ENCODE results near the gene KLHL9.

The KLHL9 gene

GRCh38 chr9:21316860-21317259, 18.3 kb downstream of the KLHL9 start:
- DNase-seq: no peak

GRCh38 chr9:21316032-21316842, 19.0 kb downstream of the KLHL9 start:
- DNase-seq: no peak

DNA sequence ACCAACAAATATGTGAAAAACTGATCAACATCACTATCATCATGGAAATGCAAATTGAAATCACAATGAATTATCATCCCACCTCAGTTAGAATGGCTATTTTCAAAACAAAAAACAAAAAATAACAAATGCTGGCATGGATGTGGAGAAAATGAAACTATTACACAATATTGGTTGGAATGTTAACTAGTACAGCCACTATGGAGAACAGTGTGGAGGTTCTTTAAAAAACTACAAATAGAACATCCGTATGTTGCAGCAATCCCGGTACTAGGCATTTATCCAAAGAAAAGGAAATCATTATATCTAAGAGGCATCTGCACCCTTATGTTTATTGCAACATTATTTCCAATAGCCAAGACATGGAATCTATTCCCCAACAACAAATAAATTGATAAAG, 21.1 kb downstream of the KLHL9 start:
- DNase-seq: no peak

GRCh38 chr9:21311889-21312288, 23.3 kb downstream of the KLHL9 start:
- DNase-seq: no peak

GRCh38 chr9:21305213-21305612, 30.0 kb downstream of the KLHL9 start, which contains the start of gene IFNA5:
Gene IFNA5, minus strand, starts transcription at chr9:21305313. Its CDS starts 57 bp downstream, at chr9:21305256.
- DNase-seq: no peak

GRCh38 chr9:21295992-21296391, 39.2 kb downstream of the KLHL9 start:
- DNase-seq: no peak

- no peak for DNase-seq
Measured at GRCh38 chr9:21294904-21295538, 40.2 kb downstream of the KLHL9 start.

DNA sequence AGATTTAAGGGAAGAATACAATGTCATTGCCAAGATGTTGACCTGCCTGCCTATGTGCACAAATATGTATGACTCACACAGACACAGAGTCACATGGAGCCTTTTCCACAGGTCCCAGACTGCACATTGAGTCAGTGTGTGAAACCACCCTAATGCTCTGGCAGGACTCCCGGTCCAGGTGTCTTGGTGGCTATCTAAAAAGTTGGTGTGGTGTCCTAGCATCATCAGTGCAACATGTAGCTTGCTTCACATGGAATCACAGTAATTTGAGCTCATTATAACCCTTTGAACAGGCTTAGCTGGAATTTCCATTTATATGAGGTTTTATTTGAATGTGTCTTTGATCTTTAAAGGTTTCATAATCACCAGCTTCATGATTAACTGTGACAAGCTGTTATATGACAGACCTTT, 40.8 kb downstream of the KLHL9 start:
- peak; percentile 51 for DNase-seq

- no peak for DNase-seq
Measured at GRCh38 chr9:21289848-21290247, 45.4 kb downstream of the KLHL9 start.

- no peak for DNase-seq
Measured at GRCh38 chr9:21287280-21287679, 47.9 kb downstream of the KLHL9 start.

- DNase-seq: no peak
Measured at GRCh38 chr9:21286659-21287058, 48.5 kb downstream of the KLHL9 start.

DNA sequence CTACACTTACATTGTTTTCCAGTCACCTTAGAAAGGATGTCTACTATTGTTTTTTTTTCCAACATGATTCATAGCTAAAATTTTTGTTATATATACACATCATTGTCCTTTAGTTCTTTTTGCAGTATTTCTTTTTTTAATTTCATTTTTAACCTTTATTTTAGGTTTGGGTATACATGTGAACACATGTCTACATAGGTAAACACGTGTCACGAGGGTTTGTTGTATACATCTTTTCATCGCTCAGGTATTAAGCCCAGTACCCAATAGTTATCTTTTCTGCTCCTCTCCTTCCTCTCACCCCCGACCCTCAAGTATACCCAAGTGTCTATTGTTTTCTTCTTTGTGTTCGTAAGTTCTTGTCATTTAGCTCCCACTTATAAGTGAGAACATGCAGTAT, 49.1 kb downstream of the KLHL9 start:
- no peak for DNase-seq

DNA sequence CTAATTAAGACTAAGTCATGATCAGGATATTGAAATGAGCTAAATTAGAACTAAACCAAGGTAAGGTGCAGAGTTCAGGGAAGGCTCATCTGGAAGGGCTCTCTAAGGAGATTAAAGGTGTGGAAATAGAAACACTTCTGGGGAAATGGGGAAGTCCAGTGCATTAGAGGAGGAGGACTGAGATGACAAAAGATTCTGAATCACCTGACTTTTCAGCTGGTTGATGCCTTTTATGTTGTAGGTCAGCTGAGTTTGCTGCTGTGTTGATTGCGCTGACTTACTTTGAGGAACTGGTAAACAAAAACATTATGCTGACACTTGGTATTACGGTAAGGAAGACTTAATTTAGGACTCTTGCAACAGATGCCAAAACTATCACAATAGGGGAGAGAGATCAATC, 53.9 kb downstream of the KLHL9 start:
- DNase-seq: no peak
